Epithelial cell of esophagus (primary cell): ENCODE data around the gene PSMF1.
A peak's percentile ranks its signal among the peaks of the same experiment; 100 is the strongest.

Experiments used
- DNase-seq: peaks from one replicate; pipeline ENCODE4 v3.0.0; 2010; ENCODE audit warnings: low read depth
- H3K4me3 ChIP-seq: 2 replicates; pipeline ENCODE4 v1.5.1; 2011; ENCODE audit warnings: mild to moderate bottlenecking, low read length, control low read depth
- CTCF ChIP-seq: IDR thresholded peaks from 2 replicates; pipeline ENCODE4 v1.5.1; 2011; ENCODE audit warnings: low read depth, mild to moderate bottlenecking, low read length, control low read depth, inconsistent platforms; ENCODE audit not compliant: insufficient read depth; ENCODE audit errors: missing control alignments

Gene PSMF1

GRCh38 chr20:1203630-1204029 lies 85.2 kb downstream of the PSMF1 start:
- TF ChIP-seq CTCF, result no peak

GRCh38 chr20:1204113-1204512 lies 85.7 kb downstream of the PSMF1 start:
- peak; percentile 27 for DNase-seq
- H3K4me3 ChIP-seq, result no peak overlapping the region
- no peak for TF ChIP-seq CTCF

More at GRCh38 chr20:1203630-1204029, 85.2 kb downstream of the PSMF1 start:
- H3K4me3 ChIP-seq, result no peak overlapping the region
- no peak for DNase-seq

GRCh38 chr20:1204576-1204975 lies 86.2 kb downstream of the PSMF1 start:
- H3K4me3 ChIP-seq, result no peak overlapping the region
- DNase-seq, result no peak
- no peak for TF ChIP-seq CTCF

GRCh38 chr20:1205802-1206201 lies 87.4 kb downstream of the PSMF1 start:
- no peak for TF ChIP-seq CTCF
- no peak for DNase-seq
- H3K4me3 ChIP-seq, result no peak overlapping the region

- H3K4me3 ChIP-seq, result no peak overlapping the region
- TF ChIP-seq CTCF, result no peak
- DNase-seq, result no peak
Observed at GRCh38 chr20:1206366-1207148, 88.2 kb downstream of the PSMF1 start.

- no peak for DNase-seq
- no peak for TF ChIP-seq CTCF
- no peak overlapping the region for H3K4me3 ChIP-seq
Observed at GRCh38 chr20:1207293-1207878, 89.0 kb downstream of the PSMF1 start.
